Glomerular endothelial cell (primary cell): ENCODE results near the gene MRPL33. TPM values are rescaled to one million over a fixed set of nuclear protein-coding genes. Genes with fewer than 3 reads are reported as not detected.

Experiments used
- DNase-seq: peaks from one replicate; pipeline ENCODE4 v3.0.0-alpha.2; 2011; ENCODE audit warnings: low read depth, low spot score; ENCODE audit errors: extremely low read depth
- total RNA-seq: library from RNA; depleted of rRNA; stranded (reverse); fragments of >200 nt; gene quantifications from 2 replicates; pipeline ENCODE4 v1.2.3, GENCODE V29; 2015

MRPL33 gene
- total RNA-seq: 140 and 142 TPM in 2 replicates

GRCh38 chr2:27771548-27772335 is at the start of gene MRPL33:
MRPL33 (plus strand) TSS chr2:27771719; CDS start chr2:27771778, 59 bp downstream.
- DNase-seq: no peak

GRCh38 chr2:27721884-27722485 is 49.5 kb upstream of the MRPL33 start:
- no peak for DNase-seq

- no peak for DNase-seq
Measured at GRCh38 chr2:27723372-27724144, 48.0 kb upstream of the MRPL33 start.

- no peak for DNase-seq
Measured at GRCh38 chr2:27724191-27724590, 47.3 kb upstream of the MRPL33 start.

GRCh38 chr2:27724905-27725701 is 46.4 kb upstream of the MRPL33 start:
- no peak for DNase-seq

DNA sequence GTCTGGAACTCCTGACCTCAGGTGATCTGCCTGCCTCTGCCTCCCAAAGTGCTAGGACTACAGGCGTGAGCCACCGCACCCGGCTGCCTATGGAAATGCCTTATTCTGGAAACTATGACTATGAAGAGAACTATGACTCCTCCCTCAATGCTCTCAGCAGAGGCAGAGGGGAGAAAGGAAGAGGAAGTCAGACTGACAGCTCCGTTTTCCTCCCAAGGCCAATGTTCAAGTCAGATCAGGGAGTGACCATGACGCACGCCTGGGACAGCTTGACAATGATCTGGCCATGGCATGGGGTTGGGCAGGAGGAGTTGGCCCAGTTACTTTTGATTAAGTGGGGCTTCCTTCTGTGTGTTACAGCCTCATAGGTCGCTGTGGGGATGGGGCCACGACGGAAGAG is 44.3 kb upstream of the MRPL33 start:
- no peak for DNase-seq

GRCh38 chr2:27728081-27728858 is 43.2 kb upstream of the MRPL33 start:
- DNase-seq: no peak

DNA sequence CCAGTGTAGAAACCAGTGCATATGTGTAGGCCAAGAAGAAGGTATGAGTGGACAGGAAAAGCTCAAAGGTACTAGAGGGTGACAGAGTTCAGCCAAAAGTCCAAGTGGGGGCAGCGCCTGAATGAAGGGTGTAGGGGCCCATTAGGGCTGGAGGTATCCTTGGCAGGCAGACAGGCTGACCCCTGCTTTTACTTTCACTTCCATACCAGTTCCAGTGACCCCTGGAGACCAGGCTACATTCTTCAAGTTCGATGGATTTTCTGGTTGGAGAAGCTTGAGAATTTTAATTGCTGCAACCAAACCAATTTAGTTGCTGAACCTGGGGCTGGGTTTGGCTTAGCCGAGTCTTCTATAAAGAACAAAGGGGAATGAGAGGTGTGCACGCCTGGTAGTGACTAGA is 42.3 kb upstream of the MRPL33 start:
- DNase-seq: no peak

GRCh38 chr2:27729614-27730013 is 41.9 kb upstream of the MRPL33 start:
- no peak for DNase-seq

DNA sequence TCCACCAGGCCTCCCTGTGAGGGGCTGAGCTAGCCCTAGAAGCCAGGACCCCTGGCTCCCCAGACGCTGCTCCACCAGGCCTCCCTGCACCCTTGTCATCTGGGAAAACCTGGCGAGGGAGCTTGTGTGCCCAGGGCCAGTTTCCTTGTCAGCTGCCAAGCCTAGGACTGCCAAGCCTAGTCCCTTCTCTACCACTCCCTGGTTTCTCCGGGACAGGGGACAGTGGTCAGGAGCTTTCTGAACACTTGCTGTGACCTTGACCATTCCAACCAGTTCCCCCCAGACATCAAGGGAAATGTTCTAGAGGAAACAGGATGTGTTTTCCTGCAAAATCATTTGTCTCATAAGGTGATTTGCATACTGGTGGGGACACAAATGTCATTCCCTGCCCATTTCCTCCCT is 41.3 kb upstream of the MRPL33 start:
- DNase-seq: no peak

DNA sequence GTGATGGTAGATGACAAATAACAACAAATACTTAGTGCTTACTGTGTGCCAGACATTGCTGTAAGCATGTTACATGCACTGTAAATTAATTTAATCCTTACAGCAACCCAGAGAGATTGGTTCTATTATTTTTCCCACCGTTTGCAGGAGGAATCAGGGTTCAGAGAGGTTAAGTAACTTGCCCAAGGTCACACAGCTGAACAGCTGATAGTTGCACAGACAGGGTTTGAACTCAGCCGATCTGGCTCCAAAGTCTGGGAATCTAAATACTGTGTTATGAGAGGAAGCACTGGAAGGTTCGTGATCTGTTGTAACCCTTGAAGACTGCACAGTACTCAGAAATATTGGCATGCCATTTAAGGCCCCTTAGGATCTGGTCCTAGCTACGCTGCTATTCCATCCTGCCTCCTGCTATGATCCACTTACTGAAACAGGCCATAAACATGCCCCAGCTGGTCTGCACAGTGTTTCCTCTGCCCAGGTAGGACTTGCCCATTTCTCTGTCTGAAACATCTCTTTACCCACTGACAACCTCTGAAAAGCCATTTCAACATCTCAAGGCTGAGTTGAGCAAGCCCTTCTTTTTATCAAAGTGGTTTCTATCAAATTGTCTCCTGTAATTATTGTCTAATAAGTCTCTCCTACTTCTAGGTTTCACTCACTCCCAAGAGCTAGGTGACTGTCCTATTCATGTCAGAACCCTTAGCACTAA is 40.4 kb upstream of the MRPL33 start:
- no peak for DNase-seq

GRCh38 chr2:27734305-27734704 is 37.2 kb upstream of the MRPL33 start:
- no peak for DNase-seq

GRCh38 chr2:27735263-27735904 is 36.1 kb upstream of the MRPL33 start:
- DNase-seq: no peak

DNA sequence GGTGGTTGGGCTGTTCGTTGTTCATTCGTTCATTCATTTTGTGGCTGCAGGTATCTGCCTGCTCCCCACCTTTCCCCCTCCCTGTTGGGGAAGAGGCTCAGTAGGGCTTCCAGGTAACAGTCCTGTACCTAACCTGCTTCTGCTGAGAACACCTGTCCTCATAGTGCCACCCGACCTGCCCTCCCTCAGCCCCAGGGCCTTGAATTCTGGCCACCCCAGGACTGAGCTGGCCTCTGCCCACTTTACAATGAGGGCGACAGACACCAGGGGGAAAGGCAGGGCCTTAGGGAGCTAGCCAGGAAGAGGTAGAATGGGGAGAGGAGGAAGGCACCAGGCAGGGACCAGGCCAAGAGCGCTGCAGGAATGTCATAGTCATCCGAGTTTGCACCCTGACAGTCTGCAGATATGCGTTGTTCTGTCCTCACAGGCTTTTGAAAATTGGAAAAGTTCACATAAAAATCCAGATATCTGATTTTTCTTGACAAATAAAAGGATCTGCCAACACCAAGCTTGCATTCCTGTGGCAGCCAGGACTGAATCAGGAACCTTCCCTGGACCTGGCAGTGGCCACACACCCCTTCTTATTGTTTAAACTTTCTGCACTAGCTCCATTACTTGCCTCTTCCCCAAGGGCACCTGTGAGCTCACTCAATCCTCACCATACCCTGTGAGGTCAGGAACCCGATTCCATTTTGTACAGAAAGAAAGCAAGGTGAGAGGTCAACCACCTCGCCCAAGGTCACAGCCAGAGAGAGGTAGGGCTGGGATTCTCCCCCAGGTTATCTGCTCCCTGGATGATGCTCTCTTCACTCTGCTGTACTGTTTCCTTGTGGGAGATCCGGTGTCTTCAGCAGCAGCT is 35.3 kb upstream of the MRPL33 start:
- DNase-seq: no peak

DNA sequence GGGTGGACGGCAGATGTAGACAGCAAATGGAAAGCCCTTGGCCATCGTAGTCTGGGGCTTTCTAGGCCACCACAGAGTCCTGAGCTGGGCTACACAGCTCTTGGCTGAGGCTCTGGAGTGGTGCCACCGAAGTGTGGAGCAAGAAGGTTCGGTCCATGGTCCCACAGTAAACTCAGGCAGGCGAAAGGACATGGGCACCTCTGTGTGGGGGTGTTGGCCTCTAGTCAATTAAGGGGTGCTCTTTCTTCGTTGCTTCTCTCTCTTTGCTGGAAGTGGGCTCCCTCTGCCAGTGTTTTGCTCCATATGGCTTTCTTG is 34.7 kb upstream of the MRPL33 start:
- no peak for DNase-seq

DNA sequence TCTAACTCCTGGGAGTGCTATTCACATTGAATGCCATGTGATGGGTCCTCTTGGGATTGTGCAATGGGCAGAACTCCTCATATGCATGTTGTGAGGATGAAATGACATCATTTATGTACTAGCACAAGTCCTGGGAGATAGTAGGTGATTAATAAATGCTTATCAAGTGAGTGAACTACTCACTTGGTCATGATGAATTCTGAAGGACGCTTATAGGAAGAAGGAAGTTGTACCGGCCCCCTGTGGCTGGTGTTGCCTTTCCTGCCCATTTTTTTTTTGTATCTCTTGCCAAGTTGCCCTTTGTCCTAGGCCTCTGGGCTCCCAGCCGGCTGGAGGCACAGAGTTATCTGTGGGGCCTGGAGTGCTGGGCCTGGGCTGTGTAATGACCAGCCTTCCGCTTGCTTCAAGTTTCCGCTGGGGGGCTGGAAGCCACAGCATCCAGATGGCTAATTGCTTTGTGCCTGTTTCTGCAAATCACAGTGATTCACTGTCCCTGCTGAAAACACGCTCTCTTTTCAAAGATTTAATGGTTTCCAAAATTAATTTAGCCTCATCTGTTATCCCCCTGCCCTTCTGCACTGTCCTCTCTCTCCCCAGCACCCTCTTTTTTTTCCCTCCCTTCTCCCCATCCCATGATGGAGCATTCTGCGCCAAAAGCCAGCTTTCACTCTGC is 33.7 kb upstream of the MRPL33 start:
- DNase-seq: peak; percentile 61

GRCh38 chr2:27738349-27739057 is 33.0 kb upstream of the MRPL33 start:
- DNase-seq: no peak
